SK-N-SH treated with all-trans-retinoic acid at 6 μM for 48 hours (cell line): ENCODE measurements around the gene GPR155.
"Not testable (repeated sequence)": the region's sequence is repeated elsewhere in the genome, so short reads cannot be mapped to it uniquely, and the experiment has no call there.

Source experiments
- ATAC-seq: fragments of 200-7000 bp; cut with Tn5 transposase; 3 replicates; pipeline ENCODE4 v1.9.1; 2020; ENCODE audit warnings: mild to moderate bottlenecking, moderate library complexity
- BACH2 ChIP-seq: fragments of 250-450 bp; sonication (Bioruptor Pico); IDR thresholded peaks from 2 replicates; pipeline ENCODE4 v1.9.0; 2021; ENCODE audit warnings: mild to moderate bottlenecking, borderline replicate concordance
- ESRRG ChIP-seq: fragments of 250-450 bp; sonication (Bioruptor Pico); IDR thresholded peaks from 2 replicates; pipeline ENCODE4 v1.6.1; 2021; ENCODE audit warnings: mild to moderate bottlenecking
- ISL1 ChIP-seq: fragments of 250-450 bp; sonication (Bioruptor Pico); IDR thresholded peaks from 2 replicates; pipeline ENCODE4 v2.1.2; 2022; ENCODE audit warnings: mild to moderate bottlenecking, moderate library complexity
- OSR1 ChIP-seq: fragments of 250-450 bp; sonication (Bioruptor Pico); IDR thresholded peaks from 2 replicates; pipeline ENCODE4 v1.8.0; 2022; ENCODE audit warnings: moderate library complexity, mild to moderate bottlenecking, inconsistent platforms
- POU6F1 ChIP-seq: fragments of 250-450 bp; sonication (Bioruptor Pico); IDR thresholded peaks from 2 replicates; pipeline ENCODE4 v1.8.0; 2021; ENCODE audit warnings: low read depth, mild to moderate bottlenecking, moderate library complexity, borderline replicate concordance
- PPARA ChIP-seq: fragments of 250-450 bp; sonication (Bioruptor Pico); IDR thresholded peaks from 2 replicates; pipeline ENCODE4 v1.5.0; 2020; ENCODE audit warnings: mild to moderate bottlenecking, borderline replicate concordance
- SNAI2 ChIP-seq: fragments of 250-450 bp; sonication (Bioruptor Pico); IDR thresholded peaks from 2 replicates; pipeline ENCODE4 v1.5.0; 2020; ENCODE audit warnings: mild to moderate bottlenecking, moderate library complexity
- ZFP3 ChIP-seq: fragments of 250-450 bp; sonication (Bioruptor Pico); IDR thresholded peaks from 2 replicates; pipeline ENCODE4 v1.5.0; 2020; ENCODE audit warnings: mild to moderate bottlenecking, moderate library complexity
- ZFP30 ChIP-seq: fragments of 450-650 bp; formaldehyde crosslinking; IDR thresholded peaks from 2 replicates; pipeline ENCODE4 v1.5.0; 2022; ENCODE audit warnings: mild to moderate bottlenecking, moderate library complexity
- ZNF565 ChIP-seq: fragments of 450-650 bp; formaldehyde crosslinking; conservative IDR thresholded peaks from 2 replicates; pipeline ENCODE4 v1.5.0; 2020; ENCODE audit warnings: low read depth, mild to moderate bottlenecking, moderate library complexity
- ZNF70 ChIP-seq: fragments of 450-650 bp; formaldehyde crosslinking; IDR thresholded peaks from 2 replicates; pipeline ENCODE4 v1.5.0; 2020; ENCODE audit warnings: mild to moderate bottlenecking, moderate library complexity
- ZNF8 ChIP-seq: fragments of 450-650 bp; formaldehyde crosslinking; IDR thresholded peaks from 2 replicates; pipeline ENCODE4 v1.5.0; 2020; ENCODE audit warnings: mild to moderate bottlenecking, moderate library complexity

The GPR155 gene

GRCh38 chr2:174389542-174389941 lies 97.3 kb downstream of the GPR155 start (continued):
- TF ChIP-seq POU6F1 (CRISPR knock-in tag) = no peak
- no peak for TF ChIP-seq ZNF565 (CRISPR knock-in tag)
- TF ChIP-seq PPARA = no peak
- no peak for TF ChIP-seq ZNF70 (CRISPR knock-in tag)
- no peak for TF ChIP-seq OSR1 (CRISPR knock-in tag)
- no peak for TF ChIP-seq ZNF8 (CRISPR knock-in tag)
- no peak for TF ChIP-seq ZFP3 (CRISPR knock-in tag)
- TF ChIP-seq SNAI2 = no peak
- TF ChIP-seq BACH2 (CRISPR knock-in tag) = no peak

- ATAC-seq = not testable (repeated sequence)
Observed at GRCh38 chr2:174388706-174389105, 98.1 kb downstream of the GPR155 start.

GRCh38 chr2:174385201-174385600 lies 101.6 kb downstream of the GPR155 start:
- no peak for ATAC-seq

DNA sequence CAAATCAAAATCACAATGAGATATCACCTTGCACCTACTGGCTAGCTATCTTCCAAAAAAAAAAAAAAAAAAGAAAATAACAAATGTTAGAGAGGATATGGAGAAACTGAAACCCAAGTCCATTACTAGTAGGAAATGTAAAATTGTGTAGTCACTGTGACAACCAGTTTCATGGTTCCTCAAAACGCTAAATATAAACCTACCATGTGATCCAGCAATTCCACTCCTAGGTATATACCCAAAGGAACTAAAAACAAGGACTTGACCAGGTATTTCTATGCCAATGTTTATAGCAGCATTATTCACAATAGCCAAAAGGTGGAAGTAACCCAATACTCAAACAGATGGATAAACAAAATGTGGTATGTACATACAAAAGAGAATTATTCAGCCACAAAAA lies 103.0 kb downstream of the GPR155 start:
- no peak for TF ChIP-seq ISL1
- TF ChIP-seq, all 23 proteins: peak for 0
- no peak for ATAC-seq

More at GRCh38 chr2:174385201-174385600, 101.6 kb downstream of the GPR155 start:
- TF ChIP-seq POU6F1 (CRISPR knock-in tag) (no peak), ESRRG (CRISPR knock-in tag) (no peak), ZFP30 (CRISPR knock-in tag) (no peak)
- TF ChIP-seq, all 23 proteins: peak for 0
